Suppressor macrophage treated with lipopolysaccharide for 1 hour (primary cell): ENCODE data around the gene IBA57.

Experiments used
- DNase-seq, 3 donors: peaks; one replicate each; pipeline ENCODE4 v3.0.0-alpha.2; 2020 to 2022

The IBA57 gene

GRCh38 chr1:228194921-228195812 lies 29.6 kb downstream of the IBA57 start:
- no peak for DNase-seq

GRCh38 chr1:228197555-228198147 lies 32.0 kb downstream of the IBA57 start:
- no peak for DNase-seq

- DNase-seq = no peak
These were observed 33.5 kb downstream of the IBA57 start for GRCh38 chr1:228198977-228199590.

- no peak for DNase-seq
These were observed 39.4 kb downstream of the IBA57 start for GRCh38 chr1:228204958-228205357.

GRCh38 chr1:228205526-228206436 lies 40.2 kb downstream of the IBA57 start:
- no peak for DNase-seq

GRCh38 chr1:228206582-228207351 lies 41.2 kb downstream of the IBA57 start:
- no peak for DNase-seq

- no peak for DNase-seq
These were observed 41.8 kb downstream of the IBA57 start for GRCh38 chr1:228207381-228207810.

- DNase-seq = no peak
These were observed 42.5 kb downstream of the IBA57 start, which contains the start of gene OBSCN for GRCh38 chr1:228207851-228208821. OBSCN (plus strand) TSS chr1:228208044; CDS start chr1:228211784, 3,740 bp downstream.

- no peak for DNase-seq
These were observed 43.4 kb downstream of the IBA57 start for GRCh38 chr1:228208831-228209551.

- DNase-seq = no peak
These were observed 44.1 kb downstream of the IBA57 start for GRCh38 chr1:228209657-228210056.

- DNase-seq = no peak
These were observed 44.6 kb downstream of the IBA57 start for GRCh38 chr1:228210076-228210651.

- DNase-seq = no peak
These were observed 45.3 kb downstream of the IBA57 start for GRCh38 chr1:228210712-228211530.

- no peak for DNase-seq
These were observed 46.2 kb downstream of the IBA57 start for GRCh38 chr1:228211531-228212414.

GRCh38 chr1:228212415-228212965 lies 46.9 kb downstream of the IBA57 start:
- no peak for DNase-seq

- peak; percentile 90 to 96 (median 95) for DNase-seq
These were observed 47.6 kb downstream of the IBA57 start for GRCh38 chr1:228212966-228213844.
